K562 (cell line): ENCODE results near the gene RASGRP1. TPM values are rescaled to one million over a fixed set of nuclear protein-coding genes. Genes with fewer than 3 reads are reported as not detected.

Source experiments
- ATAC-seq: fragments of 200-7000 bp; cut with Tn5 transposase; 3 replicates; pipeline ENCODE4 v1.9.1; 2020; ENCODE audit warnings: moderate library complexity
- BruUV-seq: library from RNA; stranded (reverse); fragments of 400-500 nt; replicated peaks from 2 replicates; lab custom pipeline; 2021; lab: Mats Ljungman, UMichigan
- CTCF ChIA-PET: fragments of 300-600 bp; formaldehyde crosslinking; extraction: SDS; loops from one replicate; lab custom pipeline; 2021; ENCODE audit warnings: low intra/inter-chr PET ratio; lab: Yijun Ruan, JAX
- POLR2A ChIA-PET: fragments of 300-600, 350-650 bp; sonication (Branson Sonifier 250); formaldehyde crosslinking; extraction: SDS; loops from one replicate; lab custom pipeline; 2021; ENCODE audit warnings: antibody characterized with exemption, inconsistent platforms; lab: Yijun Ruan, JAX
- DNase-seq, 4 experiments: peaks; one replicate each; pipeline versions ENCODE4 v3.0.0 to v3.0.0-alpha.2; 2011 to 2018; ENCODE audit warnings: low spot score in 3 of 4, mixed read lengths in 3 of 4; ENCODE audit errors: extremely low read depth in 1 of 4
- FAIRE-seq: peaks from 2 replicates; lab custom pipeline; 2011; peaks lifted over from hg19 to GRCh38; lab: Jason Lieb, UNC
- H2AFZ ChIP-seq: 2 replicates; pipeline ENCODE4 v1.6.0; 2011; ENCODE audit warnings: low read depth, low read length, control low read depth, inconsistent platforms
- H3K27ac ChIP-seq: fragments of 200-600 bp; 3 replicates; pipeline ENCODE4 v1.8.0; 2011; ENCODE audit warnings: low read depth, mild to moderate bottlenecking, control low read depth, inconsistent platforms, low read length, moderate library complexity, mixed read lengths; ENCODE audit errors: extremely low read depth
- H3K27me3 ChIP-seq, 2 experiments: fragments of 300-600 bp in 1 of 2; 2 replicates in 1 of 2; 3 replicates in 1 of 2; pipeline versions ENCODE4 v1.6.0 to v1.8.0; 2011; ENCODE audit warnings: inconsistent platforms in 2 of 2, low read length in 2 of 2, mild to moderate bottlenecking in 1 of 2, mixed read lengths in 1 of 2, moderate library complexity in 1 of 2; ENCODE audit not compliant: control insufficient read depth in 2 of 2, insufficient read depth in 2 of 2
- H3K36me3 ChIP-seq: fragments of 300-600 bp; 3 replicates; pipeline ENCODE4 v1.8.0; 2011; ENCODE audit warnings: mild to moderate bottlenecking, low read length, inconsistent platforms; ENCODE audit not compliant: control insufficient read depth, insufficient read depth
- H3K4me1 ChIP-seq, 2 experiments: fragments of 200-600 bp in 1 of 2; replicated peaks in 1 of 2; 2 replicates in 1 of 2; 3 replicates in 1 of 2; pipeline versions ENCODE4 v1.5.1 to v1.8.0; 2011; ENCODE audit warnings: inconsistent platforms in 2 of 2, low read length in 2 of 2, mild to moderate bottlenecking in 1 of 2, mixed read lengths in 1 of 2, moderate library complexity in 1 of 2; ENCODE audit not compliant: control insufficient read depth in 2 of 2, insufficient read depth in 2 of 2
- H3K4me2 ChIP-seq: 2 replicates; pipeline ENCODE4 v1.6.1; 2011; ENCODE audit warnings: low read length, control low read depth, inconsistent platforms, mixed read lengths; ENCODE audit not compliant: insufficient read depth
- H3K4me3 ChIP-seq: fragments of 200-600 bp; sonication (generic), shearing (Covaris generic); 2 replicates; pipeline ENCODE4 v1.5.1; 2016; ENCODE audit warnings: control low read depth, inconsistent platforms
- H3K79me2 ChIP-seq: fragments of 200-600 bp; 3 replicates; pipeline ENCODE4 v1.8.0; 2011; ENCODE audit warnings: low read length, inconsistent platforms; ENCODE audit not compliant: control insufficient read depth, insufficient read depth
- H3K9ac ChIP-seq, 2 experiments: 2 replicates each; pipeline versions ENCODE4 v1.6.0 to v1.6.1; 2011; ENCODE audit warnings: low read depth in 2 of 2, low read length in 2 of 2, control low read depth in 1 of 2, inconsistent platforms in 1 of 2, mild to moderate bottlenecking in 1 of 2, mixed read lengths in 1 of 2; ENCODE audit not compliant: insufficient read depth in 1 of 2
- H3K9me1 ChIP-seq: one replicate; pipeline ENCODE4 v1.6.0; 2011; ENCODE audit warnings: inconsistent platforms, mild to moderate bottlenecking, low read length, moderate library complexity; ENCODE audit not compliant: control insufficient read depth, insufficient read depth
- H3K9me3 ChIP-seq: replicated peaks from 2 replicates; pipeline ENCODE4 v1.5.1; 2011; ENCODE audit warnings: low read depth, low read length, inconsistent platforms; ENCODE audit not compliant: control insufficient read depth, insufficient read depth
- H4K20me1 ChIP-seq: replicated peaks from 2 replicates; pipeline ENCODE4 v1.6.1; 2011; ENCODE audit warnings: low read length, inconsistent platforms, mixed read lengths; ENCODE audit not compliant: control insufficient read depth, insufficient read depth
- BCOR ChIP-seq: fragments of 450-650 bp; IDR thresholded peaks from 2 replicates; pipeline ENCODE4 v1.6.1; 2016
- BDP1 ChIP-seq: IDR thresholded peaks from 3 replicates; pipeline ENCODE4 v1.6.1; 2011; ENCODE audit not compliant: insufficient read length, insufficient read depth
- BHLHE40 ChIP-seq: IDR thresholded peaks from 2 replicates; pipeline ENCODE4 v1.6.1; 2011; ENCODE audit warnings: low read length, improper control_type of control experiment
- CEBPG ChIP-seq, 3 experiments: fragments of 200-800 bp in 1 of 3; sonication (Bioruptor generic) in 1 of 3; sonication (generic) in 1 of 3; formaldehyde crosslinking in 1 of 3; IDR thresholded peaks in 2 of 3; conservative IDR thresholded peaks in 1 of 3; 2 replicates each; pipeline versions ENCODE4 v1.6.1 to v1.8.0; 2016 to 2022; ENCODE audit warnings: missing compliant biosample characterization in 2 of 3, missing genetic modification characterization in 2 of 3, mild to moderate bottlenecking in 1 of 3, missing genetic modification reagents in 1 of 3
- MITF ChIP-seq: IDR thresholded peaks from 2 replicates; pipeline ENCODE4 v1.6.1; 2014; ENCODE audit warnings: antibody characterized with exemption
- NELFE ChIP-seq: IDR thresholded peaks from 2 replicates; pipeline ENCODE4 v1.6.1; 2011; ENCODE audit warnings: mild to moderate bottlenecking; ENCODE audit not compliant: insufficient read depth, insufficient read length
- NR0B1 ChIP-seq: fragments of 450-650 bp; IDR thresholded peaks from one replicate; pipeline ENCODE4 v1.6.1; 2018; ENCODE audit warnings: mild to moderate bottlenecking, moderate library complexity; ENCODE audit not compliant: partially characterized antibody
- SMAD2 ChIP-seq: fragments of 150-350 bp; IDR thresholded peaks from 2 replicates; pipeline ENCODE4 v1.6.1; 2014; ENCODE audit warnings: low read depth, mild to moderate bottlenecking, low read length
- ZNF583 ChIP-seq: fragments of 250-450 bp; sonication (Bioruptor Pico); IDR thresholded peaks from 2 replicates; pipeline ENCODE4 v1.4.0; 2020
- WGBS: fragments of 100-300 bp; shearing (Covaris generic); methylation state at CpG from one replicate; pipeline ENCODE4 v1.1.6; 2016; ENCODE audit warnings: low coverage, mixed read lengths; ENCODE audit not compliant: insufficient coverage; ENCODE audit errors: missing lambda C conversion rate; 5-methylcytosine and 5-hydroxymethylcytosine counted together
- in situ Hi-C: fragments of 300-500 bp; cut with MboI; formaldehyde crosslinking; loops from 4 replicates; pipeline ENCODE4 v1.15.0; 2018; ENCODE audit warnings: inconsistent platforms, mixed read lengths
- intact Hi-C: fragments of 100-400 bp; cut with micrococcal nuclease; formaldehyde crosslinking; loops from 2 replicates; pipeline ENCODE4 v1.14.2; 2022
- polyA plus RNA-seq, 8 experiments: library from polyadenylated mRNA; depleted of rRNA in 4 of 8; stranded (reverse) in 5 of 8; unstranded in 3 of 8; fragments of >200 nt; fragmentation: Nextera tagmentation in 2 of 8; fragmentation: Illumina TruSeq in 1 of 8; extraction: Ambion mirVana in 2 of 8; extraction: Trizol in 1 of 8; gene quantifications; 2 replicates each; pipeline versions ENCODE4 v1.2.1 to v1.2.3, GENCODE V29; 2011 to 2014; ENCODE audit warnings: inconsistent platforms in 1 of 8, missing spikeins in 1 of 8
- total RNA-seq, 7 experiments: library from RNA; depleted of rRNA in 6 of 7; stranded (reverse); fragments of >200 nt in 6 of 7; fragmentation: Illumina TruSeq in 2 of 7; extraction: Trizol in 2 of 7; gene quantifications; 2 replicates each; pipeline versions ENCODE4 v1.2.1 to v1.2.3, GENCODE V29; 2011 to 2021; ENCODE audit warnings: low replicate concordance in 1 of 7
- TF ChIP-seq, protein P1 (sequence below), 2 experiments: IDR thresholded peaks; 2 replicates each; pipeline ENCODE4 v1.6.1; 2012; ENCODE audit warnings: improper control_type of control experiment in 2 of 2, low read depth in 2 of 2, low read length in 2 of 2, borderline replicate concordance in 1 of 2

RASGRP1 gene
- total and polyA plus RNA-seq, 9 of the 15 experiments (the other 6 are each of a cell fraction or from before 2014, with no cell fraction given) = 0.14 to 0.72 (median 0.31) TPM

DNA sequence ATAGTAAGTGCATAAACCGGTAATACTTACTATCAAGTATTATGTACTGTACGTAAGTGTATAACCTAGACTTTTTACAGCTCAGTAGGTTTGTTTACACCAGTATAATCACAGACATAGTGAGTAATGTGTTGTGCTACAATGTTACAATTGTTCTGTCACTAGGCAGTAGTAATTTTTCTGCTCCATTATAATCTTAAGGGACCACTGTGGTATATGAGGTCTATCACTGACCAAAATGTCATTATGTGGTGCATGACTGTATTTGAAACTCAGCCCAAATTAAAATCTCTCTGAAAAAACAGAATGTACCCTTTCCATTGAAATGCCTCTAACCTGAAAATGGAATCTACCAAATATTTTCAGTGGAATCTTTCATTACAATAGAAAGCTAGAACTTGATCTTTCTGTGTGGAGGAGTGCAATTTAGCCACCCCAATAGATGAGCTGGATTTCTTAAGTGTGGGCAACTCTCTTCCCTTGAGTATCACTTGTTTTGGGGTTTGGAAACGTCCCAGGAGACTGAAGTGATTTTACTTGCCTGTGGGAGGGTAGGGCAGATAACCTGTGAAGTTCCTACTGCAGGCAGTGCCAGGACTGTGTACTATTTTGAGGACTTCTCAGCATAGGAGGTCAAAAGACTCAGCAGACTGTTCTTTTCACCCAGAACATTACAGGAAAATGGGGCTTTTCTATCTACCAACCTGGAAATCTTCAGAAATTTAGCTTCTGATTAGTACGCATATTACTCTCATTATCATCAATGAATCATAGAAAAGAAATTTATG, 59.7 kb downstream of the RASGRP1 start (continued):
- no peak for TF ChIP-seq BDP1
- TF ChIP-seq, protein P1, sequence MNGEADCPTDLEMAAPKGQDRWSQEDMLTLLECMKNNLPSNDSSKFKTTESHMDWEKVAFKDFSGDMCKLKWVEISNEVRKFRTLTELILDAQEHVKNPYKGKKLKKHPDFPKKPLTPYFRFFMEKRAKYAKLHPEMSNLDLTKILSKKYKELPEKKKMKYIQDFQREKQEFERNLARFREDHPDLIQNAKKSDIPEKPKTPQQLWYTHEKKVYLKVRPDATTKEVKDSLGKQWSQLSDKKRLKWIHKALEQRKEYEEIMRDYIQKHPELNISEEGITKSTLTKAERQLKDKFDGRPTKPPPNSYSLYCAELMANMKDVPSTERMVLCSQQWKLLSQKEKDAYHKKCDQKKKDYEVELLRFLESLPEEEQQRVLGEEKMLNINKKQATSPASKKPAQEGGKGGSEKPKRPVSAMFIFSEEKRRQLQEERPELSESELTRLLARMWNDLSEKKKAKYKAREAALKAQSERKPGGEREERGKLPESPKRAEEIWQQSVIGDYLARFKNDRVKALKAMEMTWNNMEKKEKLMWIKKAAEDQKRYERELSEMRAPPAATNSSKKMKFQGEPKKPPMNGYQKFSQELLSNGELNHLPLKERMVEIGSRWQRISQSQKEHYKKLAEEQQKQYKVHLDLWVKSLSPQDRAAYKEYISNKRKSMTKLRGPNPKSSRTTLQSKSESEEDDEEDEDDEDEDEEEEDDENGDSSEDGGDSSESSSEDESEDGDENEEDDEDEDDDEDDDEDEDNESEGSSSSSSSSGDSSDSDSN (IDR thresholded peaks at IDR 0.05; ENCODE audit: borderline replicate concordance in 1 of 2, low read depth in 2 of 2, low read length in 2 of 2) = no peak
- no peak for TF ChIP-seq BHLHE40
- TF ChIP-seq NELFE = no peak

- no peaks in the 10 kb centered on the region for H3K27me3 ChIP-seq
- H3K4me2 ChIP-seq = no peak overlapping the region
- intact Hi-C loops = no loop called here
- in situ Hi-C loops = no loop called here
- H3K4me3 ChIP-seq = no peak overlapping the region
- H4K20me1 ChIP-seq = no peaks in the 10 kb centered on the region
- POLR2A ChIA-PET = interaction anchor here (1.5 to 2.3 kb wide), 2 partner anchors 8 to 12 kb away, joined by 4 to 7 read pairs; no protein-coding TSS in a partner anchor
- DNase-seq = no peak
- no peaks in the 10 kb centered on the region for H3K79me2 ChIP-seq
- ATAC-seq = no peak
- H3K27ac ChIP-seq = no peak overlapping the region
- no peak overlapping the region for H2AFZ ChIP-seq
- H3K9me3 ChIP-seq = no peaks in the 10 kb centered on the region
- BruUV-seq = no TSS peak
- H3K36me3 ChIP-seq = peaks cover 2% of the 10 kb centered on the region; the same call in 1 of the 3 replicates
- H3K9ac ChIP-seq = no peak overlapping the region
- H3K9me1 ChIP-seq = no peaks in the 10 kb centered on the region
- 91% methylated on average over 2 of the region's 2 CpGs for WGBS
- no peak for FAIRE-seq
- CTCF ChIA-PET = no interaction called here
- peaks cover 0 to 12% of the 10 kb centered on the region in 2 experiments; a peak in 3 of 5 replicates for H3K4me1 ChIP-seq
- TF ChIP-seq ZNF583 (no peak), MITF (no peak), NR0B1 (no peak), CEBPG (CRISPR knock-in tag; IDR thresholded peaks at IDR 0.05) (no peak), CEBPG (tag; conservative IDR thresholded peaks at IDR 0.05 in 1 of 2, IDR thresholded peaks at IDR 0.05 in 1 of 2) (no peak), SMAD2 (no peak), BCOR (no peak)
Measured at GRCh38 chr15:38503496-38503895, 61.1 kb downstream of the RASGRP1 start.
